Common myeloid progenitor, CD34-positive (primary cell): ENCODE data around the gene MMS19.

Source experiments
- CTCF ChIA-PET: fragments of 350-600 bp; sonication (Branson Sonifier 250); formaldehyde crosslinking; loops from one replicate; lab custom pipeline; 2021; ENCODE audit warnings: antibody characterized with exemption; lab: Charles Lee
- POLR2A ChIA-PET: fragments of 350-600 bp; sonication (Branson Sonifier 250); formaldehyde crosslinking; loops from one replicate; lab custom pipeline; 2021; ENCODE audit warnings: antibody characterized with exemption; lab: Charles Lee
- DNase-seq, 3 donors: peaks; one replicate each; pipeline versions ENCODE4 v3.0.0 to v3.0.0-alpha.2; 2013
- H3K27ac ChIP-seq, 2 experiments: 1 replicate in 1 of 2; 2 replicates in 1 of 2; pipeline ENCODE4 v1.7.0; 2013; ENCODE audit warnings: inconsistent platforms in 2 of 2, low read length in 2 of 2, mild to moderate bottlenecking in 2 of 2, low read depth in 1 of 2, moderate library complexity in 1 of 2; ENCODE audit not compliant: severe bottlenecking in 2 of 2, insufficient read depth in 1 of 2, poor library complexity in 1 of 2
- H3K27me3 ChIP-seq, 5 experiments: replicated peaks in 2 of 5; 1 replicate in 3 of 5; 2 replicates in 2 of 5; pipeline versions ENCODE4 v1.6.1 to v1.7.0; 2013; ENCODE audit warnings: low read length in 4 of 5, mild to moderate bottlenecking in 2 of 5, moderate library complexity in 2 of 5, inconsistent platforms in 1 of 5; ENCODE audit not compliant: insufficient read depth in 5 of 5, control insufficient read depth in 4 of 5
- H3K36me3 ChIP-seq, 4 experiments: 1 replicate in 2 of 4; 2 replicates in 2 of 4; pipeline versions ENCODE4 v1.6.1 to v1.7.0; 2013; ENCODE audit warnings: low read length in 3 of 4, control low read depth in 1 of 4, mild to moderate bottlenecking in 1 of 4; ENCODE audit not compliant: control insufficient read depth in 4 of 4, insufficient read depth in 4 of 4
- H3K4me1 ChIP-seq, 4 experiments: 1 replicate in 3 of 4; 2 replicates in 1 of 4; pipeline versions ENCODE4 v1.6.1 to v1.7.1; 2013; ENCODE audit warnings: low read length in 3 of 4, mild to moderate bottlenecking in 3 of 4, control low read depth in 1 of 4, inconsistent platforms in 1 of 4, moderate library complexity in 1 of 4; ENCODE audit not compliant: control insufficient read depth in 4 of 4, insufficient read depth in 4 of 4; ENCODE audit errors: control extremely low read depth in 1 of 4
- H3K4me3 ChIP-seq, 7 experiments: 1 replicate in 4 of 7; 2 replicates in 3 of 7; pipeline versions ENCODE4 v1.5.1 to v1.7.0; 2013; ENCODE audit warnings: mild to moderate bottlenecking in 7 of 7, low read length in 6 of 7, moderate library complexity in 6 of 7, inconsistent platforms in 2 of 7, low read depth in 2 of 7, control low read depth in 1 of 7; ENCODE audit not compliant: insufficient read depth in 4 of 7, control insufficient read depth in 1 of 7; ENCODE audit errors: extremely low read depth in 1 of 7
- H3K9me3 ChIP-seq, 5 experiments: 1 replicate in 4 of 5; 2 replicates in 1 of 5; pipeline versions ENCODE4 v1.6.1 to v1.7.1; 2013; ENCODE audit warnings: low read length in 4 of 5, mild to moderate bottlenecking in 2 of 5, inconsistent platforms in 1 of 5, low read depth in 1 of 5, moderate library complexity in 1 of 5; ENCODE audit not compliant: control insufficient read depth in 4 of 5, insufficient read depth in 2 of 5; ENCODE audit errors: control extremely low read depth in 1 of 5
- WGBS: methylation state at CpG from one replicate; pipeline ENCODE4 v1.1.5; 2013; ENCODE audit not compliant: insufficient coverage; 5-methylcytosine and 5-hydroxymethylcytosine counted together

The MMS19 gene

GRCh38 chr10:97525086-97525485 lies 26.9 kb upstream of the MMS19 start:
- Histone ChIP-seq H3K27me3 (no peaks in the 10 kb centered on the region), H3K9me3 (no peaks in the 10 kb centered on the region), H3K4me1 (no peaks in the 10 kb centered on the region), H3K27ac (no peak overlapping the region), H3K4me3 (no peak overlapping the region), H3K36me3 (no peaks in the 10 kb centered on the region)
- WGBS, result 100% methylated on average over 5 of the region's 5 CpGs
- POLR2A ChIA-PET, result no interaction called here
- CTCF ChIA-PET, result no interaction called here
- no peak for DNase-seq

GRCh38 chr10:97522937-97523336 lies 24.7 kb upstream of the MMS19 start:
- no peaks in the 10 kb centered on the region for H3K36me3 ChIP-seq
- ChIA-PET CTCF (interaction anchor here (0.7 to 2.9 kb wide), 3 partner anchors 9 to 13 kb away, joined by 3 to 8 read pairs (median 3); no protein-coding TSS in a partner anchor), POLR2A (no interaction called here)
- 96% methylated on average over 8 of the region's 8 CpGs for WGBS
- H3K27ac ChIP-seq, result no peak overlapping the region
- no peak overlapping the region for H3K4me3 ChIP-seq
- DNase-seq, result no peak
- no peaks in the 10 kb centered on the region for H3K9me3 ChIP-seq
- no peaks in the 10 kb centered on the region for H3K27me3 ChIP-seq
- peaks cover 0 to 5% (median 3%) of the 10 kb centered on the region in 4 experiments for H3K4me1 ChIP-seq

- ChIA-PET CTCF (interaction anchor here (1.0 to 2.9 kb wide), 4 partner anchors 12 to 32 kb away, joined by 3 to 8 read pairs (median 4); no protein-coding TSS in a partner anchor), POLR2A (interaction anchor here (0.6 kb wide), 1 partner anchor 20 kb away, joined by 4 read pairs; no protein-coding TSS in a partner anchor)
- Histone ChIP-seq H3K9me3 (no peaks in the 10 kb centered on the region), H3K27ac (no peak overlapping the region), H3K4me1 (peaks cover 0 to 11% (median 7%) of the 10 kb centered on the region in 4 experiments), H3K4me3 (no peak overlapping the region), H3K36me3 (no peaks in the 10 kb centered on the region), H3K27me3 (no peaks in the 10 kb centered on the region)
- no peak for DNase-seq
- 89% methylated on average over 6 of the region's 6 CpGs for WGBS
Observed at GRCh38 chr10:97522071-97522470, 23.8 kb upstream of the MMS19 start.

- 96% methylated on average over 11 of the region's 11 CpGs for WGBS
- Histone ChIP-seq H3K27ac (no peak overlapping the region), H3K9me3 (no peaks in the 10 kb centered on the region), H3K4me1 (peaks cover 0 to 11% (median 7%) of the 10 kb centered on the region in 4 experiments), H3K4me3 (no peak overlapping the region), H3K36me3 (no peaks in the 10 kb centered on the region), H3K27me3 (no peaks in the 10 kb centered on the region)
- POLR2A ChIA-PET, result interaction anchor here (0.6 kb wide), 1 partner anchor 21 kb away, joined by 4 read pairs; no protein-coding TSS in a partner anchor
- CTCF ChIA-PET, result interaction anchor here (1.0 to 2.9 kb wide), 4 partner anchors 11 to 31 kb away, joined by 3 to 8 read pairs (median 4); no protein-coding TSS in a partner anchor
- no peak for DNase-seq
Observed at GRCh38 chr10:97520978-97521761, 22.9 kb upstream of the MMS19 start.

- DNase-seq, result no peak
- ChIA-PET POLR2A (no interaction called here), CTCF (interaction anchor here (1.5 to 2.9 kb wide), 2 partner anchors 11 to 30 kb away, joined by 3 to 8 read pairs; no protein-coding TSS in a partner anchor)
- no peak overlapping the region for H3K4me3 ChIP-seq
- no peaks in the 10 kb centered on the region for H3K36me3 ChIP-seq
- WGBS, result 92% methylated on average over 3 of the region's 5 CpGs
- H3K4me1 ChIP-seq, result peaks cover 0 to 11% (median 7%) of the 10 kb centered on the region in 4 experiments
- H3K27ac ChIP-seq, result no peak overlapping the region
- H3K27me3 ChIP-seq, result no peaks in the 10 kb centered on the region
- H3K9me3 ChIP-seq, result no peaks in the 10 kb centered on the region
Observed at GRCh38 chr10:97520520-97520919, 22.3 kb upstream of the MMS19 start.

GRCh38 chr10:97519342-97519741 lies 21.1 kb upstream of the MMS19 start:
- 42% methylated on average over 2 of the region's 2 CpGs for WGBS
- H3K9me3 ChIP-seq, result no peaks in the 10 kb centered on the region
- POLR2A ChIA-PET, result no interaction called here
- CTCF ChIA-PET, result no interaction called here
- no peak overlapping the region for H3K4me3 ChIP-seq
- no peaks in the 10 kb centered on the region for H3K36me3 ChIP-seq
- DNase-seq, result no peak
- peaks cover 0 to 11% (median 7%) of the 10 kb centered on the region in 4 experiments for H3K4me1 ChIP-seq
- H3K27ac ChIP-seq, result no peak overlapping the region
- no peaks in the 10 kb centered on the region for H3K27me3 ChIP-seq
